Ishikawa (cell line): Measurements from ENCODE around the gene SON.

Source experiments
- CEBPB ChIP-seq: IDR thresholded peaks from 2 replicates; pipeline ENCODE4 v1.6.1; 2012
- CREB1 ChIP-seq: IDR thresholded peaks from 2 replicates; pipeline ENCODE4 v1.6.1; 2012; ENCODE audit warnings: low read depth
- EGR1 ChIP-seq: IDR thresholded peaks from 2 replicates; pipeline ENCODE4 v1.6.1; 2012
- EP300 ChIP-seq: IDR thresholded peaks from 2 replicates; pipeline ENCODE4 v1.6.1; 2012; ENCODE audit warnings: borderline replicate concordance
- FOXM1 ChIP-seq: IDR thresholded peaks from 2 replicates; pipeline ENCODE4 v1.6.1; 2012; ENCODE audit warnings: low read depth, borderline replicate concordance
- MAX ChIP-seq: IDR thresholded peaks from 2 replicates; pipeline ENCODE4 v1.6.1; 2012
- NFIC ChIP-seq: IDR thresholded peaks from 2 replicates; pipeline ENCODE4 v1.6.1; 2012
- RAD21 ChIP-seq: IDR thresholded peaks from 2 replicates; pipeline ENCODE4 v1.6.1; 2012; ENCODE audit warnings: low read depth
- REST ChIP-seq: IDR thresholded peaks from 2 replicates; pipeline ENCODE4 v1.6.1; 2012; ENCODE audit warnings: low read depth, mild to moderate bottlenecking
- TAF1 ChIP-seq: IDR thresholded peaks from 2 replicates; pipeline ENCODE4 v1.6.1; 2012; ENCODE audit warnings: low read depth, mild to moderate bottlenecking
- TCF12 ChIP-seq: IDR thresholded peaks from 2 replicates; pipeline ENCODE4 v1.6.1; 2012; ENCODE audit warnings: low read depth
- TEAD4 ChIP-seq: IDR thresholded peaks from 2 replicates; pipeline ENCODE4 v1.6.1; 2012
- USF1 ChIP-seq: IDR thresholded peaks from 2 replicates; pipeline ENCODE4 v1.6.1; 2012
- YY1 ChIP-seq: IDR thresholded peaks from 2 replicates; pipeline ENCODE4 v1.6.1; 2012; ENCODE audit warnings: low read depth
- ZBTB7A ChIP-seq: IDR thresholded peaks from 2 replicates; pipeline ENCODE4 v1.6.1; 2012; ENCODE audit warnings: low read depth

The SON gene

GRCh38 chr21:33618407-33618806 is 75.6 kb downstream of the SON start:
- TF ChIP-seq CREB1 (no peak), MAX (no peak), EGR1 (no peak), NFIC (no peak), CEBPB (no peak), TAF1 (no peak), RAD21 (no peak), REST (no peak), USF1 (no peak), TCF12 (no peak), FOXM1 (no peak), EP300 (no peak), TEAD4 (no peak), YY1 (no peak), ZBTB7A (no peak)

- no peak for TF ChIP-seq MAX
- TF ChIP-seq REST = no peak
- TF ChIP-seq FOXM1 = no peak
- TF ChIP-seq NFIC = no peak
- TF ChIP-seq EGR1 = no peak
- no peak for TF ChIP-seq CREB1
- TF ChIP-seq RAD21 = no peak
- TF ChIP-seq TAF1 = no peak
- no peak for TF ChIP-seq CEBPB
- no peak for TF ChIP-seq ZBTB7A
- no peak for TF ChIP-seq YY1
- TF ChIP-seq EP300 = no peak
- no peak for TF ChIP-seq TCF12
- TF ChIP-seq TEAD4 = no peak
- TF ChIP-seq USF1 = no peak
Observed at GRCh38 chr21:33619726-33620125, 76.9 kb downstream of the SON start.

- TF ChIP-seq CREB1 (no peak), TAF1 (no peak), EP300 (no peak), TEAD4 (no peak)
Observed at GRCh38 chr21:33622253-33622652, 79.4 kb downstream of the SON start.
